HG03575 (cell line): ENCODE data around the gene COX8C.
"Not testable (repeated sequence)": the region's sequence is repeated elsewhere in the genome, so short reads cannot be mapped to it uniquely, and the experiment has no call there.

Experiments
- ATAC-seq: cut with Tn5 transposase; IDR thresholded peaks from one replicate; pipeline ENCODE4 v1.9.1; 2021; ENCODE audit not compliant: unreplicated experiment, insufficient number of reproducible peaks, low FRiP score; ENCODE audit errors: extremely low read depth

The COX8C gene

DNA sequence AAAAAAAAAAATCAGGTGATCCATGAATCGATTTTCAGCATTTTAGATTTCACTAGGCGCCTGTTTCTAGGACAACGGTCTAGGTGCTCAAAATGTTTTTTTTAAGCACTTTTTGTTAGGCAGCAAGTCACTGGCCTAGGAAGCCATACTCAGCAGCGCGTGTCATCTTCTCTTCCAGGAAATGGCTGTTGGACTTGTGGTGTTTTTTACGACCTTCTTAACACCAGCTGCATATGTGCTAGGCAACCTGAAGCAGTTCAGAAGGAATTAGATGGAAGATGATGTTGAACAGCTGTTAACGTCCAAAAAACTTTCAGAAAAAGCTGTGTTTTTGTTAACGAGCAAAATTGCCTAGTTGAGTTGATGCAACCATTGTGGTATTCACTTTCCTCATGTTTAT lies 868 bp downstream of the COX8C start:
- ATAC-seq: no peak

DNA sequence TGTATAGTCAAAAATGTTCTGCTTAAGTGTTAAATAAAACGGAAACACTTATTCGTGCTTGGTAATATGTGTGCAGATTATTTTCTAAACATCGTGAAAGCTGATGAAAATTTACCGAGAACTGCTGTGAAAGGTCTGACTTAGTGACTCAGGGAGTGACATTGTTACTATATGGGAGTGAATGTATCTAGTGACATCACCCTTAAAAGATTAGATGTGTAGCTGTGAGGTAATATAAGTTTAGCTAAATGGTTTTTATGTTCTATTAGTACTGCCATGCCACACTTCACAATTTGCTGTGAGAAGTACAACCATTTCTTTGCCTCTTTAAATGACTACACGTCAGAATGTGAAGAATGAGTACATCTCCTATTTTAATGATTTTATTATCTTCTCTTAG lies 1.3 kb downstream of the COX8C start:
- ATAC-seq: no peak

DNA sequence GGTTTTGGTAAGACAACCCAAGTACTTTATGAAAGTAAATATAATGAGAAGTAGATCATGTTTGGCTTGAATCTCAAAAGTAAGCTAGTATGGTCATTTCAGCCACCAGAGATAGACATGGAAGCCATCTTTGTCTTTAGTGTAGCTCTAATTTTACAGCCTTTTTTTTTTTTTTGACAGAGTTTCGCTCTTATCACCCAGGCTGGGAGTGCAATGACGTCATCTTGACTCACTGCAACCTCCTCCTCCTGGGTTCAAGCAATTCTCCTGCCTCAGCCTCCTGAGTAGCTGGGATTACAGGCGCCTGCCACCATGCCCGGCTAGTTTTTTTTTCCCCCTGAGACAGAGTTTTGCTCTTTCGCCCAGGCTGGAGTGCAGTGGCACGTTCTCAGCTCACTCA lies 7.9 kb downstream of the COX8C start:
- ATAC-seq: not testable (repeated sequence)

DNA sequence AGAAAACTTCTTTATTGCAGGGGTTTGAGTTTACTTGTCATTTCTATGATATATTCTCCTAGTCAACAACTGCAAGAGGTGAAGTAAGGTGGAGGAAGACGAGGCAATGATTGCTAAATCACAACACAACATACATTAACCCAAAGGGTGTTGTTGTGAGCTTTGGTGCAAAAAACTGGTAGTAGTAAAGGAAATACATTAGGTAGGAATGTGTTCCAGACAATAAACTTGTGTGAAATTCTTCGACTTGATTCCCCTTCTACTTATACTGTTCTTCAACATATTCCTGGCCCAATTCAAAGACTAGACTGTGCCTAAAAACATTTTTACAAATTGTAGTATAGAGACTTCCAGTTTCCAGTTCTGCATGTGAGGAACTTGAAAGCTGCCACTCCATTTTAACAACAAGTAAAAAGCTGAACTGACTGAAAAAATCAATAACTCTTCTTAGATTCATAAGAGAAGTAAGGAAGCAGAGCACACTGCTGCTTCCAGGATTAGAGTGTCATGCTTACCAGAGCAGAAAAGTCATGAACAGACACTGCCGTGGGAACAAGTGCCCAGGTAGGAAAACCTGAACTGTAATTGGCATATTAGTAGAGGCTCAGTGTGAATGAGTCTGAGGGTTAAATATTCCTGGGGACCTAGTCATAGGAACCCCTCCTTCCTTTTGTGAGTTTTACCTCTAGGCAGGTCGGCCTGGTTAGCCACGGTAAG lies 22.2 kb downstream of the COX8C start:
- no peak for ATAC-seq

DNA sequence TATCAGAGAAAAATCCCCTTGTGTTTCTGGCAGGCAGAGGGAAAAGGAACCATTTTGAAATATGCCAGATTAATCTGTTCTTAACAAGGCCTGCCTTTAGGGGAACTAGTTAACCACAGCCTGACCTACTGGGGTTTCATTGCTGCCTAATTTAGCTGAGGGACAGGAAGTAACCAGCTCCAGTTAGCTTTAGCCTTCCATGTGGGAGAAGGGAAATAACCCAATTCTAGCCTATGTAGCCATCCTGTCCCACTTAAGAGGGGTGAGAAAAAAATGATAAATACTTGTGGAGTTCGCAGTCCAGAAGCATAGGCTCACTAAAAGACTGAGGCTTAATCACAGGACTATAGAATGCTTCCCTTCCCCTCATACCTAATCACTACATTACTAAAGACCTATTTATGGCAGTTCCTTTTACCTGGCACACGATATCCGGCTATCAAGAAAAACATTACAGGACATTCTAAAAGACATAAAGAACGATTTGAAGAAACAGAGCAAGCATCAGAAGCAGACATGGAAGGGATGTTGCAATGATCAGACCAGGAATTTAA lies 22.8 kb downstream of the COX8C start:
- peak; percentile 39 for ATAC-seq

DNA sequence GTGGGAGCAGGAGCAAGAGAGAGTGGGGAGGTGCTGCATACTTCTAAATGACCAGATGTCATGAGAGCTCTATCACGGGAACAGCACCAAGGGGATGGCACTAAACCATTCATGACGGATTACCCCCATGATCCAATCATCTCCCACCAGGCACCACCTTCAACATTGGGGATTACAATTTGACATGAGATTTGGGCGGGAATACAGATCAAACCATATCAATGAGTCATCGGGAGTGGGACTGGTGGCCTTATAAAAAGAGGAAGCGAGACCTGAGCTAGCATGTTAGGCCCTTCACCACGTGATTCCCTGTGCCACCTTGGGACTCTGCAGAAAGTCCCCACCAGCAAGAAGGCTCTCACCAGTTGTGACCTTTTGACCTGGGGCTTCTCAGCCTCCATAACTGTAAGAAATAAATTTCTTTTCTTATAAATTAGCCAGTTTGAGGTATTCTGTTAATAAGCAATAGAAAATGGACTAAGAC lies 28.7 kb downstream of the COX8C start:
- ATAC-seq: peak; percentile 44

DNA sequence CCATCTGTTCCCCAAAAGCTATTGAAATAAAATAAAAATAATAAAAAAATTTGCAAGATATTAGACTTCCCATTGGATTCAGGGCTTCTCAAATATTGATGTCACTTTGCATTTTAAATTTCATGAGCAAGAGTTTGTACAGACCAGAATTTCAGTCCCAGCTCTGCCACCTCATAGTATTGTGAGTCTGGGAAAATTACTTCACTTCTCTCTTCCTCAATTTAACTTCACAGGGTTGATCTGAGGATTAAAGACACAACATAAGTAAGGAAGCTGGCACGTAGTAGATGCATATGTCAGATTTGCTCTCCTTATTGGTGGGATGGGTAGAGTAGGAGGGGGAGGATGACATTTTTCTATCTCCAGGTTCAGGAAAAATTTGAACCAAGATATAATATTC lies 32.8 kb downstream of the COX8C start:
- no peak for ATAC-seq

DNA sequence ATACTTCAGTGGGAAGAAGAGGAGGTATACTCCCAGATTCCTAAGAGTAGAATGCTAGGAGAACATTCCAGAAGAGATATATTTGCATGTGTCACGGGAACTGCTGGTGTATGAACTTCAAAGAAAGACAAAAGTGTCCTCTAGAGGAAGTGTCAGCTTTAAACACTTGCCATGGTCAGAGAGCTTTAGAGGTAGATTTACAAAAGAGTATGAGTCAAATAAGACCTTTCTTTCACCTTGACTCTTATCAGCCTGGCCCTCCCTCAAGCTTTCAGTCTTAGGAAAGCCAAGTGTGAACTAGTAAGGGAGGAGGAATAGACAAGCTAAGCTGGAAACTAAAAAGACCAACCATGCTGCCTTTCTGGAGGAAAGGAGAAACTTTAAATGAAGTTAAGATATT lies 34.7 kb downstream of the COX8C start:
- no peak for ATAC-seq

DNA sequence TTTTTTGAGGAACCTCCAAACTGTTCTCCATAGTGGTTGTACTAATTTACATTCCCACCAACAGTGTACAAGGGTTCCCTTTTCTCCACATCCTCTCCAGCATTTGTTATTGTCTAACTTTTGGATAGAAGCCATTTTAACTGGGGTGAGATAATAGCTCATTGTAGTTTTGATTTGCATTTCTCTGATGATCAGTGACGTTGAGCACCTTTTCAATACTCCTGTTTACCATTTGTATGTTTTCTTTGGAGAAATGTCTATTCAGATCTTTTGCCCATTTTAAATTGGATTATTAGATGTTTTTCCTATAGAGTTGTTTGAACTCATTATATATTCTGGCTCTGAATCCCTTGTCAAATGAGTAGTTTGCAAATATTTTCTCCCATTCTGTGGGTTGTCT lies 37.3 kb downstream of the COX8C start:
- not testable (repeated sequence) for ATAC-seq

DNA sequence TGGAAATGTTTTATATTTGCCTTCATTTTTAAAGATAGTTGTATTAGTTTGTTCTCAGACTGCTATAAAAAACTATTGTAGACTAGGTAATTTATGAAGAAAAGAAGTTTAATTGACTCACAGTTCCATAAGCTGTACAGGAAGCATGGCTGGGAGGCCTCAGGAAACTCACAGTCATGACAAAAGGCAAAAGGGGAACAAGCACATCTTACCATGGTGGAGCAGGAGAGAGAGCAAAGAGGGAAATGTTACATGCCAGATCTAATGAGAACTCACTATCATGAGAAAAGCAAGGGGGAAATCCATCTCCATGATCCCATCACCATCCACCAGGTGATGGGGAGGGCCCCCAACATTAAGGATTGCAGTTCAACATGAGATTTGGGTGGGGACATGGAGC lies 48.2 kb downstream of the COX8C start:
- no peak for ATAC-seq

DNA sequence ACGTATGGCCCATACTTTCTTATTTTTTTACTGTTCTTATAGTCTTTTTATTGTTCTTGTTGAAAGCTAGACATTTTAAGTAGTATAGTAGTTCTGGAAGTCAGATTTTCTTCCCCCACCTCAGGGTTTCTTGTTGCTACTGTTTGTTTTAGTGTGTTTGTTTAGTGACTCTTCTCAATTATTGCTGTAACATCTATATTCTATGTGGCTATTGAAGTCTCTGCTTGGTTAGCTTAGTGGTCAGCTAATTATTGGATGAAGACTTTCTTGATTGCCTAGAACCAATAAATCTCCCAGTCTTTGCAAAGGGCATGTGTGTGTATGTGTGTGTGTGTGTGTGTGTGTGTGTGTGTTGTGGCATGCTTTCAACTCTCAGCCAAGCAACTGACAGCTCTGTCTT lies 49.5 kb downstream of the COX8C start:
- no peak for ATAC-seq
